Adipose tissue (tissue), 3 donors: ENCODE measurements around the gene CACNA2D2. TPM values are rescaled to one million over a fixed set of nuclear protein-coding genes. Genes with fewer than 3 reads are reported as not detected.
A peak's percentile ranks its signal among the peaks of the same experiment; 100 is the strongest.

Experiments
- H3K27ac ChIP-seq: one replicate; pipeline ENCODE4 v1.5.1; 2013; ENCODE audit warnings: low read depth, low read length
- whole genome bisulfite sequencing, 3 donors: extraction: QIAGEN DNeasy Blood & Tissue Kit; methylation state at CpG; one replicate each; pipeline ENCODE4 v1.1.7; 2013; 5-methylcytosine and 5-hydroxymethylcytosine counted together
- polyA plus RNA-seq, 3 donors: library from polyadenylated mRNA; stranded (reverse); fragments of 200-250 nt; gene quantifications; one replicate each; pipeline ENCODE4 v1.2.3, GENCODE V29; 2013
- donor health status: healthy with polysubstance abuse.
- donor health status: Bipolar disorder and iron deficiency.
- donor health status: healthy.

Gene CACNA2D2
- polyA plus RNA-seq, 3 donors = 0.56 to 1.7 (median 0.68) TPM

- 2 to 6% (median 4%) methylated on average over 7 of the region's 7 CpGs for WGBS, 3 donors
Observed at GRCh38 chr3:50350213-50350526, 153.3 kb downstream of the CACNA2D2 start.

DNA sequence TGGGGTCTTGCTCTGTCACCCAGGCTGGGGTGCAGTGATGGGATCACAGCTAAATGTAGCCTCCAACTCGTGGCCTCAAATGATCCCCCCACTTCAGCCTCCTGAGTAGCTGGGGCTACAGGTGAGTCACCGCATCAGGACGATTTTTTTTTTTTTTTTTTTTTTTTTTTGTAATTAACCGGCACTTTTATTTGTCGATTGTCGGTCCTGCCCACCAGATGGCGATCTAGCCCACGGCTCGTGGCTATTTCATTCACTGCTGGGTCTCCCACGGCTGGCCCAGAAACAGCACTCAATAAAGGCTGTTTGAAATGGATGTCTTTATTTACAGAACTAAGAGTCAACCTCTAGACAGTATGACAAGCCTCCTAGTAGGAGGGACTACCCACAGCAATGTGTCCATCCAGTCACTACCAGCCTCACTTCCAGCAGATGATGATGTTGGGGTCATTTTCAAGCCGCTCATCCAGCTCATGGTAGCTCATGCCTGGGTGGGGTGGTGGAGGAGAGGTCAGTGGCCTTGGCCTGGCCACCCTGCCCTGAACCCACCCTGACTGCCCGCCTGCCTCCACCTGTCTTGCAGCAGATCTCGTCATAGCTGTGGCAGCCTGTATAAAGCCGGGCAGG is 156.1 kb downstream of the CACNA2D2 start:
- H3K27ac ChIP-seq = no peak overlapping the region
- 28% methylated on average over 14 of the region's 14 CpGs for WGBS, 3 donors

More at GRCh38 chr3:50350213-50350526, 153.3 kb downstream of the CACNA2D2 start:
- H3K27ac ChIP-seq = no peak overlapping the region

GRCh38 chr3:50345586-50346234 is 157.7 kb downstream of the CACNA2D2 start, which contains the start of gene ZMYND10:
TSS of gene ZMYND10 (minus strand) at chr3:50345732. CDS start at chr3:50345579, 153 bp downstream.
- WGBS, 3 donors = 9 to 16% (median 11%) methylated on average over 43 to 45 of the region's 45 CpGs
- no peak within 1 kb of the TSS for H3K27ac ChIP-seq

- no peak overlapping the region for H3K27ac ChIP-seq
- 71 to 84% (median 76%) methylated on average over 8 of the region's 8 CpGs for WGBS, 3 donors
Observed at GRCh38 chr3:50345008-50345407, 158.4 kb downstream of the CACNA2D2 start.

GRCh38 chr3:50342813-50343633 is 160.4 kb downstream of the CACNA2D2 start:
- H3K27ac ChIP-seq = no peak overlapping the region
- 84 to 86% (median 85%) methylated on average over 13 of the region's 13 CpGs for WGBS, 3 donors

GRCh38 chr3:50341996-50342650 is 161.3 kb downstream of the CACNA2D2 start:
- WGBS, 3 donors = 82 to 83% (median 83%) methylated on average over 13 of the region's 13 CpGs
- H3K27ac ChIP-seq = no peak overlapping the region

GRCh38 chr3:50341537-50341936 is 161.9 kb downstream of the CACNA2D2 start:
- 82 to 90% (median 84%) methylated on average over 9 of the region's 9 CpGs for WGBS, 3 donors
- H3K27ac ChIP-seq = no peak overlapping the region

- peak within 1 kb of the TSS; percentile 47 for H3K27ac ChIP-seq
- 1 to 15% (median 1%) methylated on average over 66 to 85 of the region's 85 CpGs for WGBS, 3 donors
Observed at GRCh38 chr3:50340448-50341329, 162.7 kb downstream of the CACNA2D2 start, which contains the start of gene RASSF1. TSS of gene RASSF1 (minus strand) at chr3:50340836. CDS start at chr3:50340805, 31 bp downstream.

GRCh38 chr3:50340147-50340447 is 163.3 kb downstream of the CACNA2D2 start:
- 9 to 58% (median 22%) methylated on average over 9 of the region's 9 CpGs for WGBS, 3 donors
- peak overlapping the region; percentile 47 for H3K27ac ChIP-seq

DNA sequence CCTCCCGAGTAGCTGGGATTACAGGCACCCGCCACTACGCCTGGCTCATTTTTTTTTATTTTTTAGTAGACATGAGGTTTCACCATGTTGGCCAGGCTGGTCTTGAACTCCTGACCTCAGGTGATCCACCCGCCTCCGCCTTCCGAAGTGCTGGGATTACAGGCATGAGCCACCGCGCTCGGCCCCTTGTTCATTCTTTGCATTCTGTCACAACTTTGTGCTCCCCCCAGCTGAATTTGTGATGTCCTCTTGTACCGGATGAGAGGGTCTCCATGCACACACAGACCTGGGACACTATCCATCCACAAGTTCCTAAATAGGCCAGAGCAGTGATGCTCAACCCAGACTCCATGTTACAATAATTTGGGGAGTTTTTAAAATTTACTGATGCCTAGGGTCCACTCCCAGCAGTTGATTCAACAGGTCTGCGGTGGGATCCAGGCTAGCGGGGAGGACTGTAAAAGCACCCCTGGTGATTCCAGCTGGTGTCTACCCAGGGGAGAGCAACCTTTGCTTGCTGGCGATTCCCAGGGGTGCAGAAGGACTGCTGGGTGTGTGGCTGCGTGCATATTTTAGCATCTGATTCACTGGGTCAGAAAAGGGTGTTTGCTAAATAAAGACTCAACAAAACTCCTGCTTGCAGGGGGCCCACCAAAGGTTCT is 163.8 kb downstream of the CACNA2D2 start:
- peak overlapping the region; percentile 36 for H3K27ac ChIP-seq
- WGBS, 3 donors = 51 to 88% (median 69%) methylated on average over 14 of the region's 14 CpGs

DNA sequence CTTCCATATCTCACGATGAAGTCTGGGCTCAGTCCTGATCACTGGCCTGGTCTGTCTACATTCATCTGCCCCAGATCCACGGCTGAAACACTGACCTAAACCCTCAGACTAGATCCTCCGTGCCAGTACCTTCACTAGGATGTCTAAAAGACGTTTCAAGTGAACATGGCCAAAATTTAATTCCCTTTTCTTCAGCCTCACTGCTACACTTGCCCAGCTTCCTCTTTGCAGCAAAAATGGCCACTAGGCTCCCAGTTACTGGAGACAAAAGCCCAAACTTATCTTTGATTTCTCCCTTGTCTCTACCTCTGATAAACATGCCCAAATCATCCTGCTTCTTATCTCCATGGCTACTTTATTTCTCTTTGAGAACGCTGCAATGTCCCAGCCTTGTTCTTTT is 164.5 kb downstream of the CACNA2D2 start:
- peak overlapping the region; percentile 51 for H3K27ac ChIP-seq
- 38 to 80% (median 43%) methylated on average over 5 of the region's 5 CpGs for WGBS, 3 donors

GRCh38 chr3:50337175-50337861 is 166.1 kb downstream of the CACNA2D2 start:
- WGBS, 3 donors = 0% methylated on average over 70 to 79 of the region's 79 CpGs
- H3K27ac ChIP-seq = peak overlapping the region; percentile 98

DNA sequence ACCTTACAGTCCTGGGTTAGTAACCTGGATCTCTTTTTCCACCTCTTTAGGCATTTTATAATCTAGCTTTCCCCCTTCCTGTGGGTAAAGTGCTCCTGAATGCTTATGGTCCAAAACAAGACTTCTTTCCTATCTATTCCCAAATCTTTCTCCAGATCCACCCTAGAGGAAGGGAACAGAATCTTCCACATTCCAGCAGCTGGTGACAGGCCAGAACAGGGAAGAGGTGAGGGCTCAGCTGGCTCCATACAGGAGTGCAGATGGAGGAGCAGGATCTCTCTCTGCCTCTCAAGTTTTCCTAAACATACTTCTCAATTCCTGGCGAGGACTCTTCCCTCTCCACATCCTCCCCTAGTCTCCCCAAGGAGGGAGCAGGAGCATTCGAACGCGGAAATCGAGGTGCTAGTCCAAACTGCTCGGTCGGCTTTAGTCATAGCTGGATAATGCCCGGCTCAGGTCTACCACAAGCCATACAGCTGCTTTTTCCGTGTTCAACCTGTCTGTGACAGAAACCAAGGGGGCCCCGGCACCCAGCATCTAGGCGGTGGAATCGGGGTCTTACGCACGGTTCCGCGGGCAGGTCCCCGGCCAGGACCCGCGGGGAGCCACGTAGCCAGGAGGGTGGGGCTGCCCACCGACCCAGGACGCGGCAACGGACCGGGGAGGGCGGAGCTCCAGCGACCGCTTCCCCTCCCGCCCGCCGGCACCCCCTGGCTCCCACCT is 166.8 kb downstream of the CACNA2D2 start:
- peak overlapping the region; percentile 73 for H3K27ac ChIP-seq
- 1 to 2% (median 2%) methylated on average over 26 to 31 of the region's 31 CpGs for WGBS, 3 donors

DNA sequence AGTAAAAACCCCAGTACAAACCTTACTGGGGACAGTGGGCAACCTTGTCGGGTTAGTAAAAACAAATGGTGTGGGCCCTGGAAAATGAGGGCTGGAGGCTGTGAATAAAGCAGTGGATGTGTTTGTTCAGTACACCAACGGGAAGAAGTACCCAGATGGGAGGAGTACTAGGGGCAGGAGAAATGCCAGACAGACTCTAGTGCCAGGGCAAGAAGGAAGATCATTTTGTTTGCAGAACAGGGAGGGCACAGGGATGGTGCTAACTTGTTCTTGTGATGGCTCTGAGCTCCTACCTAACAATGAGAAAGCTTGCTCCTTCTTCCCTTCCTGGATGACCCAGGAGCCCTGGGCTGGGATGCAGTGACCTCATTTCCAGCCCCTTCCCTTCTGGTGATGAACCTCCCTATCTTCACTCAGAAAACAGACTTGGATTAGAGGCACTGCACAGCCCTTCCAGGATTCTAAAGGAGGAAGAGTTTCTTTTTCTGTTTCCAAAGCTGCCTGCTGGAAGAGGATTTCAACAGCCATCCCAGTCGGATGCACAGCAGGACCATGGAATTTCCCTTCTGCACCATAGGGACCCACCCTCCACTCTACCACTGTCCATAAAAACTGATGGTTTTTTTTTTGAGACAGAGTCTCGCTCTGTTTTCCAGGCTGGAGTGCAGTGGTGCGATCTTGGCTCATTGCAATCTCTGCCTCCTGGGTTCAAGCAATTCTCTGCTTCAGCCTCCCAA is 168.9 kb downstream of the CACNA2D2 start:
- WGBS, 3 donors = 53 to 65% (median 55%) methylated on average over 5 of the region's 5 CpGs
- no peak overlapping the region for H3K27ac ChIP-seq

DNA sequence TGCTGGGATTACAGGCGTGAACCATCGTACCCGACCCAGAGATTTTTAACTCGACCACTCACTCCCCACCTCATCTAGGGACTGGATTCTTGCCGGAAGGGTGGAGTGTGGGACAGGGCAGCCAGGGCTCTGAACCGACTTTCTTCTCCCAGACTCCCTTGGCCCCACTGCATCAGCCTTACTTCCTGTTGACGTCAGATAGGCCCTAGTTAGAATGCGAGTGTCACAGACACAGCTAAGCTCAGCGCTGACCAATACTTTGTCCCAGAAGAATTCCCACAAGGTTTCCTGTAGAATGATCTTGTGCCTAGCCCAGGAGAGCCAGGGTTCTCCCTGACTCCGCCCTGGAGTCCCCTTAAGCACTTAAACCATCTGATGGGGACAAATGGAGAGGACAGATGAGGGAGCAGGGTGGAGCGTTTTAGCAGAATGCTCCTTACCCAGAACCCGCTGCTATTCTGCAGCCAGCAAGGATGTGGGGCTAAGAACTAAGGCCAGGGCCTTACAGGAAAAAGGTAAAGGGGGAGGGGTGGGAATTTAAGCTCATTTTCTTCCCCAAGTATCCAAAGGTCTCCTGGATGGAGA is 169.6 kb downstream of the CACNA2D2 start:
- 39 to 63% (median 49%) methylated on average over 12 of the region's 12 CpGs for WGBS, 3 donors
- no peak overlapping the region for H3K27ac ChIP-seq
